ENCODE measurements around the gene PRAMEF27.
"Not testable (repeated sequence)": the region's sequence is repeated elsewhere in the genome, so short reads cannot be mapped to it uniquely, and the experiment has no call there.

PRAMEF27 gene

DNA sequence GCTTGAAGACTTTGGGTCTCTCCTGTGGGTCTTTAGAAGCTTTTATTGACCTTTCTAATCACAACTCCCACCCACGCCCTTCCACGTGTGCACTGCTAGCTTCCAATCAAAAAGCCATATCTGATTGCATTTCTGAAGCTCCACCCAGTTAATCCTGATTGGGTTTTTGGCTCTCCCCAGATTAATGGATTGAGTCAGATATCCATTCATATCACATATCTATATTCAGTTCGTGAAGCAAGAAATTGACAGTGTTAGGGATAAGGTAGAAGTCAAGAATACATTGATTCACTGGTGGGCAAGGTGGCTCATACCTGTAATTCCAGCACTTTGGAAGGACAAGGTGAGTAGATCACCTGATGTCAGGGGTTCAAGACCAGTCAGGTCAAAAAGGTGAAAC, at the start of gene PRAMEF27:
Gene PRAMEF27, minus strand, starts transcription at position 101 of the 400 bp plus-strand sequence. CDS start 2,916 bp downstream, outside the sequence.
- not testable (repeated sequence) for DNase-seq (ENCODE audit: low spot score)

DNA sequence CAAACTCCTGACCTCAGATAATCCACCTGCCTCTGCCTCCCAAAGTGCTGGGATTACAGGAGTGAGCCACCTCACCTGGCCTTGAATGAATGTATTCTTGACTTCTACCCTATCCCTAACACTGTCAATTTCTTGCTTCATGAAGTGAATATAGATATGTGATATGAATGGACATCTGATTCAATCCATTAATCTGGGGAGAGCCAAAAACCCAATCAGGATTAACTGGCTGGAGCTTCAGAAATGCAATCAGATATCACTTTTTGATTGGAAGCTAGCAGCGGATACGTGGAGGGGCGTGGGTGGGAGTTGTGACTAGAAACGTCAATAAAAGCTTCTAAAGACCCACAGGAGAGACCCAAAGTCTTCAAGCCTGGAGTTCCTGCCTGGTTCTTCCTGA, 14.1 kb upstream of the PRAMEF27 start, which contains the start of gene PRAMEF25:
Gene PRAMEF25, plus strand, starts transcription at position 301 of the 400 bp plus-strand sequence. CDS start 2,920 bp downstream, outside the sequence.
- DNase-seq (ENCODE audit: low spot score) = not testable (repeated sequence)

DNA sequence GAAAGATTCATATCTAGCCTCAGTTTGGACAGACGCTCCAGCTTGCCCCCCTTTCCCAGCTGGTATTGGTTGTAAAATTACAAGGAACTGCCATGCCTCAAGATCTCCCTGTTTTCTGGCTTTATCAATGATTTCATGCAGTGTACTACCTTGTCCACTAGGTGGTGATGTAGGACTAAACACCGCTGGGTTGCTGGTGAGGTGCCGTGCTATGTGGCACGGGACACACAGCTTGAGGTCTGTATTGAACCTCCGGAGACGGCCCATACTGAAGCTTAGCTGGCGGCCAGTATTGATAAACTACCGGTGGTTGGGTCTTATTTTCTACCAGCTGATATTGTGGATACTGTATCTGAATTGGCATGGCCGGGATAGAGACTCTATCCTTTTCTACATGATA, 36.5 kb downstream of the PRAMEF27 start:
- not testable (repeated sequence) for DNase-seq (ENCODE audit: low spot score)

DNA sequence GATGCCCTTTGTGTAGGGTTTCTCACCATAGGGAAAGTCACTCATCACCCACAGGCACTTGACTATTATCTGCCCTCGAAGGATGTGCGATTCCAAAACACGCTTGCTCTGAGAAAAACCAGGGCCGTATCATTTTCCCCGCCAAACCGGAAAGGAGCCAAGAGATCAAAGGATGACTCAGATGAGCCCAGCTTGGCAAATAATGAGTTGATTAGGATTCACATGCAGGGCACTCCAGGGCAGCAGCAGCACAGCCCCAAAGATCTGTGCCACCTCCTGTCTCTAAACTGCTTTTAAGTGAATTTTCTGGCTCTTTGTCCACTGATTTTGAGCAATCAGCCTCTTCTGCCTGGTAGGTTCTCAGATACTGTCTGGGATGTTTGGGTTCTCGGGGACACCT, 44.4 kb downstream of the PRAMEF27 start:
- DNase-seq (ENCODE audit: low spot score) = not testable (repeated sequence)

DNA sequence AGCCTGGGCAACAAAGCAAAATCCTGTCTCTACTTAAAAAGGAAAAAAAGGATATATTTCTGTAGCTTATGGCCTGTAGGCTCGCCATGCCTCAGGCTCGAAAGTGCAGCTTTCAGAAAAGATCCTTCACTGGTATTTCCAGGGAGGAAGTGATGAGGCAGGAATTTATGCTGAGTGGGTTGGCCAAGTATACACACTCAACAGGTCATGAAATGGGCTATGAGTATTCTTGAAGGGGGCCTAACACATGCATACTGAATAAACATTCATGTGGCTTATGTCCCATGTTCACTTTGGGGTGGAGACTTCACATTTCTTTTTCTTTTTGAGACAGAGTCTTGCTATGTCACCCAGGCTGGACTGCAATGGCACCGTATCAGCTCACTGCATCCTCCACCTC, 47.0 kb downstream of the PRAMEF27 start:
- DNase-seq (ENCODE audit: low spot score) = not testable (repeated sequence)

DNA sequence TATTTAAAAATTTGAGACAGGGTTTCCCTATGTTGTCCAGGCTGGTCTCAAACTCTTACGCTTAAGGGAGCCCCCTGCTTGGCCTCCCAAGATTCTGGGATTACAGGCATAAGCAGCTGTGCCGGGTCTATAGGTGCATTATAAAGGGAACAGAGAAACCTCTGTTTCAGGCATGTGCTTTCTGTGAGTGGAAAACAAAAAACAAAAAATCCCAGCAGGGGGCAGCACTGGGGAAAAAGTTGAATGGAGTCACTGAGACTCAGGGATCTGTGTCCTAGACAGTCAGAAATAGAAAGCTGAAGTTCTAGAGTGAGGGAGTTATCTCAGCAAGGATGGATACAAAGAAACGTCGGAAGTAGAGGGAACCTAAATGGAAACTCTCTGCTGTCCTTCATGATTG, 50.6 kb downstream of the PRAMEF27 start:
- not testable (repeated sequence) for DNase-seq (ENCODE audit: low spot score)

All from LoVo (cell line).